Fibroblast of skin of abdomen (primary cell): ENCODE measurements around the gene IFI6.
"Not testable (repeated sequence)": the region's sequence is repeated elsewhere in the genome, so short reads cannot be mapped to it uniquely, and the experiment has no call there.

Experiments
- DNase-seq: peaks from one replicate; pipeline ENCODE4 v3.0.0-alpha.2; 2013

The IFI6 gene

DNA sequence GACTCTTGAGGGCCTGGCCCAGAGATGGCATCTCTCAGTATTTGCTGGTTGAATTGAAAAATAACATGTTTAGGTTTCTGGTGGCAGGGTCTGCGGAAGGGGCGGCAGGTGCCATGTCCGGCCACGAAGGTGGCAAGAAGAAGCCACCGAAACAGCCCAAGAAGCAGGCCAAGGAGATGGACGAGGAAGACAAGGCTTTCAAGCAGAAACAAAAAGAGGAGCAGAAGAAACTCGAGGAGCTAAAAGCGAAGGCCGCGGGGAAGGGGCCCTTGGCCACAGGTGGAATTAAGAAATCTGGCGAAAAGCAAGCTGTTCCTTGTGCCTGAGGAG lies 22.7 kb downstream of the IFI6 start:
- no peak for DNase-seq

DNA sequence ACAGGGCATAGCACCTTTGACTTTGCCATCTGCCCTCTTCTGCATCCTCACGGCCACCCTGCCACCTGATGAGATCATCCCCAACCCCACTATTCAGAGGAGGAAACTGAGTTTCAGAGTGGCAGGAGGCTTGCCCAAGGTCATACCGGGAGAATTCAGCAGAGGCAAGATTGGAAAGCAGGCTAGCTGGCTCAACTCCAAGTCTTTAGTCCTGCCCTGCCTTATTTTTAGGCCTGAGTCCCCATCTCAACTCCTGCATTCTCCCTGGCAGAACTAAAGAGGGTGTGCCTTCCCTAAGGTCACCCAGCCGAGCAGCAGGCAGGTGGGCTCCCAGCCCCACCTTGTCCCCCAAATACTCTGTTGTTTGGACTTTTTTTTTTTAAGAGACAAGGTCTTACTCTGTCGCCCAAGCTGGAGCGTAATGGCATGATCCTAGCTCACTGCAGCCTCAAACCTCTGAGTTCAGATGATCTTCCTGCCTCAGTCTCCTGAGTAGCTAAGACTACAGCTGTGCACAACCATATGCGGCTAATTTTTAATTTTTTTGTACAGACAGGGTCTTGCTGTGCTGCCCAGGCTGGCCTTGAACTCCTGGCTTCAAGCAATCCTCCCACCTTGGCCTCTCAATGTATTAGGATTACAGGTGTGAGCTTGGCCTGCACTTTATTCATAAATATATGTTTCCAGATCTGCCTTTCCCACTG lies 23.2 kb downstream of the IFI6 start:
- no peak for DNase-seq

DNA sequence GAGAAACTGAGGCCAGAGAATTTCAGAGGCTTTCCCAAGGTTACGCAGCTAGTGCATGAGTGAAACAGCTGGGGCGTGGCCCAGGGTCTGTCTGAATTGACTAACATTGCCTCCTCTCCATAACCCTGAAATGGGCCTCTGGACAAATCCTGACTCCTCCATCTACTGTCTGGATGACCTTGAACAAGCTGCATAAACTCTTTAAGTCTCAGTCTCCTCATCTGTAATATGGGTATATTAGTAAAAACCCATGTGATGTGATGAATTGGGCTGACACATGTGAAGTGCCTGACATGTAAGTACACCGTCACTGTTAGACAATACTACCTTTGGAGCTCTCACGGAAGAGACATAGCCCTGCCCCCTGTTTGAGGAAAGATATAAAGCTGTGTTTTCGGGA lies 24.7 kb downstream of the IFI6 start:
- DNase-seq, result no peak

DNA sequence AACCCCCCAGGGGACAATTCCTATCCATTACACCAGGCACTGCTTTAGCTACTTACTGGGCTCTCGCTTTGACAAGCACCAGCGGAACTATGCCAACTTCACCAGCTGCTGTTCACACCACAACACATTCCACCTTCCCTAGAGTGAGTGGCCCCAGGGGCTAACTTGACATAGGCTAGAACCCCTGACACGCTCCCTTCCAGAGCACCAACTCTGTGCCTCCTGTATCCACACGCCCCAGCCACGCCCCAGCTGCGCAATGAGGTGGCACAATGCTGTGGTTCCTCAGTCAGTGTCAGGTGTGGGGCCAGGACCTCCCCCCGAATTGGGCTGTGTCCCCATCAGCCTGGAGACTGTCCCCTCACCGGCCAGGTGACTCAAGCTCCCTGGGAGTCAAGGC lies 25.3 kb downstream of the IFI6 start:
- DNase-seq, result no peak

DNA sequence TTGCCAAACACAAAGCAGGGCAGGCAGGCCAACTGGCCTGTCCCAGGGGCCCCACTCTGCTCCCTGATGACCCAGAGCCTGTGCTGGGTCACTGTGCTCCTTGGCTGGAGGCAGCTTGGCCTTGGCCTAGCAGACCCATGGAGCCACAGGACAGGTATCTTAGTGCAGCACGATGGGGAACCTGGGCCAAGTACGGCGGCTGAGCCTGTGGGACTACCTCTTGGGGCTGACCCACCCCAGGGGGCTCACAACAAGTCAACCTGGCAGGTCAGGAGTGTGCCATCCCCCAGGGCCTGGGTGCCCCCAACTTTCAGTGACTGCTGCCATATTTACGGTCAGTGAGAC lies 26.9 kb downstream of the IFI6 start:
- DNase-seq, result no peak

DNA sequence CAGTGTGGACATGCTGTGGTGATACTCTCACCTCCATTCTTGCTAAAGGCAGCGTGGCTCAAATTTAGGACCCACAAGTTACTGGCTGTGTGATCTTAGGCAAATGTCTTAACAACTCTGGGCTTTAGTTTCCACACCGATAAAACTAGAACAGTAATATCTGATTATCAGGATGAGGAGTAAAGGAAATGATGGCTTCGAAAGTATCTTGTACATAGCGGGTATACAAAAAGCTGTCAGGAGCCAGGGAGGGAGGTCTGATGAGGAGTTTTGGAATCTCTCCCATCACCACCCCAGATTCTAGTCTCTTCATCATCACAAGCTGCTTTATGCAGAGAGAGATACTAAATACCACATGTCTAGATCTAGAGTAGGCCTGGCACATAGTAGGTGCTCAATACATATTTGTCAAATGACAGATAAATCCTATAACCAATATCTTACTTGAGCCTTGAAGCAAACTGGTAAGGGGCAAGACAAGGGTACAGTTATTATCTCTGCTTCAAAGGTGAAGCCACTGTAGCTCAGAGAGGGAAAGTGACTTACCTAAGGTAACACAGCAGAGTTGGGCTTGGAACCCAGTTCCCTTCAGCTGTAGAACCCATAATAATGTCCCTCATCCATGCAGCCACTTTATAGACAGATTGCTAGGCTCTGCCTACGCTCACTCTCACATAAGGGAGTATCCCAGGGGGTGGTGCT lies 27.5 kb downstream of the IFI6 start:
- no peak for DNase-seq

DNA sequence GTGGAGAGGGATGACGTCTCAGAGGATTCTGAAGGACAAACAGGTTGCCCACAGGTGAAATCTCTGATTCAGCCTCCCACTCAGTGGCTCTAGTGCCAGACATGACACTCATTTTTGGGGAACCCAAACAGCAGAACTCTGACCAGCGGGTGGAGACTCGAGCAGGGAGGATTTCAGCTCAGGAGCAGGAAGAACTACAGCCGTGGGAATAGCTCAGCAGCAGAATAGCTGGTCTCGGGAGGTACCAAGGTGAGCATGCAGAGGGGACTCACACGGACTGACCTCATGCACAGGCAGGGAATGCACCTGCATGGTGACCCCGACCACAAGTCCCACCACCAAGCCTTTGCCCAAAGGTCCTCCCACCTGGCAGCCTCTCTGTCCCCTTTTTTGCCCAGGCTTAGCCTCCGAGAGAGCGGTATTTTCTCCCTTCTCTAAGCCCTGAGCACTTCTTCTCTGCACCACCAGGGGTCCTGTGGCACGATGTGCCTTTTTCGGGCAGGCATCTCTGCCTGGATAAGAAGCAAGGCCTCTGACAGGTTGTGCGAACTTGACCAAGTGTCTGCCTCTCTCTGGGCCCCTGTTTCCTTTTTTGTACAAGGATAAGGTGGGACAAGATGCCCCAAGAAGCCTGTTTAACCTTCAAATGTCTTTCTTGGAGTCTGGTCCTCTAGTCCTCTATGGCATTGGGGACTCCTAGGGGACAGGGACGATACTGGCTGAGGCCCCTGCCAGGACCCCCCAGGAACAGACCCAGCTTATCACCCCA lies 28.2 kb downstream of the IFI6 start:
- peak; percentile 45 for DNase-seq

DNA sequence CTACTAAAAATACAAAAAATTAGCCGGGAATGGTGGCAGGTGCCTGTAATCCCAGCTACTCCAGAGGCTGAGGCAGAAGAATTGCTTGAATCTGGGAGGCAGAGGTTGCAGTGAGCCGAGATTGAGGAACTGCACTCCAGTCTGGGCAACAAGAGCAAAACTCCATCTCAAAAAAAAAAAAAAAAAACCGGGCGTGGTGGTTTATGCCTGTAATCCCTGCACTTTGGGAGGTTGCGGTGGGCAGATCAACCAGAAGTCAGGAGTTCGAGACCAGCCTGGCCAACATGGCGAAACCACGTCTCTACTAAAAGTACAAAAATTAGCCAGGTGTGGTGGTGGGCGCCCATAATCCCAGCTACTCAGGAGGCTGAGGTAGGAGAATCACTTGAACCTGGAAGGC lies 31.5 kb downstream of the IFI6 start:
- not testable (repeated sequence) for DNase-seq

DNA sequence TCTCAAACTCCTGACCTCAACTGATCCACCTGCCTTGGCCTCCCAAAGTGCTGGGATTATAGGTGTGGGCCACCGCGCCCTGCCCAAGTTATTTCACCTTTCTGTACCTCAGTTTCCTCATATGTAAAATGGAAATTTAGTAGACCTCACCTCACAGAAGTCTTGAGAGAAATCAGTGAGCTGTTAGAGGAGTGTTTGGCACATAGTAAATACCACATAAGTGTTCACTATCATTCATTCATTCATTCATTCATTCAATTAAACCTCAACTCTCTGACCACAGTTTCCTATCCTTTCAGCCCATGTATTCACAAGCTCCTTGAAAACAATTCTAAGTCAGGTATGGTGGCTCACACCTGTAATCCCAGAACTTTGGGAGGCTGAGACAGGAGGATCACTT lies 33.2 kb downstream of the IFI6 start:
- no peak for DNase-seq

DNA sequence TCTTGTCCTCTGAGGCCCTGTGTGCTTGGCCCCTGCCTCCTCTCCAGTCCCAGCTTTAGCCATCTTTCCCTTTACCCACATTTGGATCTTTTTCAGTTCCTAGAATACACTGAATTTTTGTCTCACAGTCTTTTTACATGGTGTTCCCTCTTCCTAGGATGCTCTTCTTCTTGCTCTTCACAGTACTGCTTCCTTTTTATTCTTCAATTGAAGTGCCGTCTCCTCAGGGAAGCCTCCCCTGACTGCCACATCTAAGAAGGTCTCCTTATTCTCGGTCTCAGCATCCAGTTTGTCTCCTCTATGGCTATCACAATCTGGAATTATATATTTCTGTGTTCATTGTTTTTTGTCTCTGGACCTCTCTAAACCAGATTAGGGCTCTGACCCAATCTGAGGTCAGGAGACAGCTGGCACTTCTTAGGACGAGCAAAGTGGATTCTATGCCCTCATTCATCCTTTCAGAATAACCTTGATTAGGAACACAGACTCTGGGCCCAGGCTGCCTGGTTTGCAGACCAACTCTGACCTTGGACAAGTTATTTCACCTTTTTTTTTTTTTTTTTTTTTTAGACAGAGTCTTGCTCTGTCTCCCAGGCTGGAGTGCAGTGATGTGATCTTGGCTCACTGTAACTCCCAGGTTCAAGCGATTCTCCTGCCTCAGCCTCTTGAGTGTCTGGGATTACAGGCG lies 33.8 kb downstream of the IFI6 start:
- DNase-seq, result no peak

DNA sequence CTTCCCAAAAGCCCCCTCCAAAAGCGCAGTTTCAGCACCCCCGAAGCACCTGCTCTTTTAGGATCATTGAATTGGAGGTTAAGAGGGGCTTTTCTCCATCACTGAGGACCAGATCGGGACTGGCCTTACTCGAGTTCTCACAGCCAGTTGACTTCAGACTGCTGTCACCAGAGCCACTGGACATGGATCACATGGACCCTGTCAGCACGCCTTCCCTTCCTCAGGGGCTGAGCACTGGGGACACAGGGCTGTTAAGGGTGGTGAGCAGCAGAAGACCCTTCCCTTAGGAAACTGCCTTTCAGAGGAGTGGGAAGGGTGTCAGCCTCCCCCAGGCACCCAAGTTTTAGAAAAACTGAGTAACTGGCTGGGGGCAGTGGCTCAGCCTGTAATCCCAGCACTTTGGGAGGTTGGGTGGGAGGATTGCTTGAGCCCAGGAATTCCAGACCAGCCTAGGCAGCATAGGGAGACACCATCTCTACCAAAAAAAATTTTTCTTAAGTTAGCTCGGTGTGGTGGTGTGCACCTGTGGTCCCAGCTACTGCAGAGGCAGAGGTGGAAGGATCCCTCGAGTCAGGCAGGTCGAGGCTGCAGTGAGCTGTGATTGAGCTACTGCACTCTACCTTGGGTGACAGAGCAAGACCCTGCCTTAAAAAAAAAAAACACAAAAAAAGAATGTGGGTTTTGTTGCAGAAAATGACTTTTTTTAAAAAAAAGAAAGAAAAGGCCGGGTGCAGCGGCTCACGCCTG lies 36.4 kb downstream of the IFI6 start:
- no peak for DNase-seq

DNA sequence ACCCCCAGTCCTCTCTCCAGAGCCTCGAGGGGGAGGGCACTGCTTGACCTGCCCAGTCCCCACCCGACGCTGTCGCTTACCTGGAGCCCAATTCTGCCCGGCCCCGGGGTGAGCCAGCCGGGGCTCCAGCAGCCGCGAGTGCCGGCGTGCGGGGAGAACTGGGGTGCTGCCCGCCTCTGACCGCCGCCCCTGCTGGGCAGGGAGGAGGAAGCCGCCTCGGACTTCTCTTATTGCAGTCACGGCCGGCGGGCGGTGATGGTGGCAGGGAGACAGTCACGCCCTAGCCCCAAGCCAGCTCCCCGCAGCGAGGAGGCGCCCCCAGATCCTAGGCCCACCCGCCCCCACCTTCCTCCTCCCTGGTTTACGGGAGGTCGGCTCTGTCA lies 37.0 kb downstream of the IFI6 start, which contains the start of gene FGR:
FGR (minus strand) TSS at position 201 of the 383 bp plus-strand sequence. CDS start 11,269 bp downstream, outside the sequence.
- DNase-seq, result no peak

DNA sequence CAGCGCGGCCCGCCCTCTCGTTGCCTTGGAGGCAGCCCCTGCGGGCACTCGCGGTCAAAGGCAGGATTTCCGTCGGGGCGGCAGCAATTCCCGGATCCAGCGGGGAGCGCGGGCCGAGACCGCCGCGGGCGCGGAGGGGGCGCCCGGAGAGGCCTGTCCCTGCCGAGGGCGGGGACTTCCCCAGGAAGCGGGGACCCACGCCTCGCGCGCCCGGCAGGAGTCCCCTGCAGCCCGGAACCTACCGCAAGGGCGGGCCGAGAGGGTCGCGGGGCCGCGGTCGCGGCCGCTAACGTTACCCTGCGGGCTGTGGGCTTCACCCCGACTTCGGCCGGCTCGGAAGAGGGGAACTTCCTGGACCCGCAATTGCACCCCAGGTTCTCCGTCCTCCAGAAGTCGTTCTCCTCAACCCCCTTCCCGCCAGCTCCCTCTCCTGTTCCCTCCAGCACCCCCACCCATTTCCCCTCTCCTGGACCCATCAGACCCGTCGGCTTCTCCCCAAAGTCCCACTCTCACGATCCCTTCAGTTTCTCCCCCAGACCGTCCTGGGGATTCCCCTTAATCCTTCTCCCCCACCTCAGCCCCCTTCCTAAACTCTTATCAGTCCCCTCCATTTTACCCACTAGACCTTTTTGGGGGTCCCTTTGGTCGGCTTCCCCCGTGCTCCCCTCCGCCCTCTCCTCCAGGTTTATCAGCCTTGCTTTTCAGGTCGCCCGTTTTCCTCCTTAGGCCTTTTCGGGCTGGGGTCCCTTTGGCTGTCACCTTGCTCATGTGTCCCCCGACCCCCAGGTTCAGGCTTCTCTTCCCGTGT lies 37.6 kb downstream of the IFI6 start:
- no peak for DNase-seq

DNA sequence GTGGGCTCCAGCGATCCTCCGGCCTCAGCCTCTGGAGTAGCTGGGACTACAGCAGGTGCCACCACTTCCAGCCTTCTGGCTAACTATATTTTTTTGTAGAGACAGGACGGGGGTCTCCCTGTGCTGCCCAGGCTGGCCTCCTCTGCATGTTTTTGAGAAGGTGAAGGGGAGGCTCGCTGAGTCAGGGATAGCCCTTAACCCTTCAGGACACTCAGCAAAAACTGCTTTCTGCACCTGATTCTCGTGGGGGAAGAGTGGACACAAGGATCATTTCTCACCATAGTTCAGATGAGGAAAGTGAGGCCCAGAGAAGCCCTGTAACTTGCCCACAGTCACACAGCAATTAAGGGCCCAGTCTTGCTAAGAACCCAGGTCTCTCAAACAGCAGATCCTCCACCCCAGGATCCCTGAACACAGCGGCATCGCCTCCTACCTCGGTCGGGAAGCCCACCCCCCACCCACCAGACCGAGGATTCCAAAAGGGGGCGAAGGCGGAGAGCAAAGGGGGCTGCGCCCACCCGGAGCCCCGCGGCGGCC lies 38.3 kb downstream of the IFI6 start:
- DNase-seq, result no peak

DNA sequence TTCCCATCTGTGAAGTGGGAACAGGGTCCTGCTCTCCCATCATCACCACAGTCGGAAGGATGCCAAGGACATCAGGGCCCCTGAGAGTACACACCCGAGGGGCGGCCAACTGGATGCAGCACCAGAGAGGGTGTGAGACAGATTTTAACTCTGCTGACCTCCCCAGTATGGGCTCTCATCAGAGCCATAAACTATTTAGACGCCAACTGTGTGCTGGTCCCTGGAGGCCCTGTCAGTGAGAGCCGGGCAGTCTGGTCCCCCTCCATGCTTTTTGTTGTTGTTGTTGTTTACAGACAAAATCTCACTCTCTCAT lies 38.7 kb downstream of the IFI6 start:
- DNase-seq, result no peak

DNA sequence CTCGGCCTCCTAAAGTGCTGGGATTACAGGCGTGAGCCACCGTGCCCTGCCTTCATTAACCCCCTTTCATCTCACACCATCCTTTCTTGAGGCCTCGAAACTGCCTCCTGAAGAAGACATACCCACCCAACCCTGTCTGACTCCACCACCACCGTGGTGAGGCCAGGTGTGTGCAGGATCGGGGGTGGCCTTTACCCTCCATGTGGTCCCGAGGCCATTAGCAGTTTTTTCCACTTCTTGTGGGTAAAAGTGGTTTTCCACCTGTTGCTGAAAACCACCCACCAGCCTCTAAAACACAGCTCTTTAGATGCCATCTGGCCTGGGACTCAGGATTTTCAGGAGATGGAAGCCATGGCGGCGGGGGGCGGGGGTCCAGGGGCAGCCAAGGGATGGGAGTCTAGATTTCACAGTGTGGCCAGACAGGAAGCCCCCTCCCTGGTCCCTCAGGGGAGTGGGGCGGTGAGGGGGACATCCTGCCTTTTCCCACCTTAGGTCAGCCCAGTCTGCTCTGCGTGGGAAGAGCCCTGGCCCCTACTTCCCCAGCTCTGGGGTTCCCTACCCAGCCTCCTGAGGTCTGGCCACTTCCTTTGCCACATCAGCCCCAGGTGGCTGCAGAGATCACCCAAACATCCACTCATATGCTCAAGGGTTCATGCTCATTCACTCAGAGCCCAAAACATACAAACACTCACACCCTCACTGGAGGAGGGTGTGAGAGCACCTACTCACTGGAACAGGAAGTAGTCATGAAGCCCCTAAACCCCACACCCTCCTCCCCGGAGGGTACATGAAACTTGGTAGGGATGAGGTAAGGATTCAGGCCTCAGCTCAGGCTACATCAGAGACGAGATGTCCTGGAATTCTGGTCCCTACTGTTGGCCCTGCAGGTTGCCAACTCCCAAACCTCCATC lies 39.4 kb downstream of the IFI6 start:
- DNase-seq, result no peak

DNA sequence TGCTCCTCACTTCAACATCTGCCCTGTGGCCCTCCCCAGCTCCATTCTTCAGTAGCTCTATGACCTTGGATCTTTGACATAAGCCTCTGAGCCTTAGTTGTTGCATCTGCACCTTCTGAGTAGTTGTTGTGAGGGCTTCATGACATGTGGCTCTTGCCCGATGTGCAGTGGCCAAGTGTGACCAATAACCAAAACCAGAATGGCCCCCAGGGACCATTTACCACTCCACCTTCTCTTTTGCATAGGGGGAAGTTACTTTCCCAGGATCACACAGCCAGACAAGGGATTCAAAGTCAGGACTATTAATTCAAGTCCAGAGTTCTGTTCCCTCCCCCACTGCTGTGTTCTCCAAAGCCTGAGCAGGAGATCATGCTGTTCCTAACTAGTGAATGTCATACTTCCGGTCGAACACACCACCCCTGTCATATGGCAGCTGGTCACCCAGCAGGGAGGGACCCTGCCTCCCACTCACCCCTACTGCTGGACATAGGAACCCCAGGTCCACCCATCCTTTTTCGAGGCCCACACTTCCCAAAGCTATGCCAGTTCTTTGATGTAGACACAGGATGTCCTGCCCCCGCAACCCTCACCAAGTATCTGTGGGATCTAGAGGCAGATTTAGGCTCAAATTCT lies 41.0 kb downstream of the IFI6 start:
- DNase-seq, result no peak

DNA sequence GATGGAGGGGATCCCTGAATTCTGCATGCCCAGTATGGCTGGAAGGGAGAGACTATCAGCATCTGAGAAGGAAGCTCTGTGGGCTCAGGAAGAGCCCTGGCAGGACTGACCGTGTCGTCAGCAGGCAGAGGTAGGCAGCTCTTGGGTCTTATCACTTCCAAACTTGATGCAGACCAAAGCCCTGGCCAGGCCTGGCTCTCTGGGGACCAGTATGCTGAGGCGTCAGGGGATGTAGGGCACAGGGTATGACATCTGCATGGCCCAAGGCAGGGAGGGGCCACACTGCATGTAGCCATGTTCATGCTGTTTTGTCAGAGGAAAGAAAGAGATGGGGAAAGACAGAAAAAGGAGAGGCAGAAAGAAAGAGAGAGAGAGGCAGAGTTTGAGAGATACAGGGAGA lies 43.3 kb downstream of the IFI6 start:
- DNase-seq, result no peak

DNA sequence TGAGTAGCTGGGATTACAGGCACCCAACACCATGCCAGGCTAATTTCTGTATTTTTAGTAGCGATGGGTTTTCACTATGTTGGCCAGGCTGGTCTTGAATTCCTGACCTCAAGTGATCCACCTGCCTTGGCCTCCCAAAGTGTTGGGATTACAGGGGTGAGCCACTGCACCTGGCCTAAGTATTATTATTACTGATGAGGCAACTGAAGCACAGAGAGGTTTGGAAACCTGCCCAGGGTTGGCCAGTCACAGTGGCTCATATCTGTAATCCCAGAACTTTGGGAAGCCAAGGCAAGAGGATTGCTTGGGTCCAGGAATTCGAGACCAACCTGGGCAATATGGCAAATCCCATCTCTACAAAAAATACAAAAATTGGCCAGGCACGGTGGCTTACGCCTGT lies 44.3 kb downstream of the IFI6 start:
- not testable (repeated sequence) for DNase-seq

DNA sequence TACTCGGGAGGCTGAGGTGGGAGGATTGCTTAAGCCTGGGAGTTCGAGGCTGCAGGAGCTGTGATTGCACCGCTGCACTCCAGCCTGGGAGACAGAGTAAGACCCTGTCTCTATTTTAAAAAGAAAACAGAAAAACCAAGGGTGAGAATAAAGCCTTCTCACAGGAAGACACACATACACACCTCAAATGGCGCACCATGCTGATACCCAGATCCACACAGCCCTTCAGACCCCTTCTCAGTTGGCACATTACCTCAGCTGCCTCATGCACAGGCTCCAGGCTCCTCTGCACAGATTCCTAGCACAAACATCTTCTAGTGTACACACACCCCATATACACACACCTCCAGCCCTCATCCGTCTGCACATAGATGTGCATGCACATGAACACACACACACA lies 44.9 kb downstream of the IFI6 start:
- DNase-seq, result no peak
